ENCODE data around the gene GARNL3.

- TF ChIP-seq REST (IDR thresholded peaks at IDR 0.05; ENCODE audit: insufficient read depth in 1 of 2, low read depth in 2 of 2, low read length in 2 of 2): no peak
- no peak for TF ChIP-seq POLR2AphosphoS5 (IDR thresholded peaks at IDR 0.05; ENCODE audit: low read depth, low read length)
- TF ChIP-seq TAF1 (IDR thresholded peaks at IDR 0.05; ENCODE audit: borderline replicate concordance, insufficient read depth, low read length): no peak
- no peak for TF ChIP-seq SIN3A (IDR thresholded peaks at IDR 0.05; ENCODE audit: borderline replicate concordance, insufficient read depth, low read length)
Measured at GRCh38 chr9:127263664-127264063, 910 bp upstream of the GARNL3 start.

Measured in PFSK-1 (cell line).